ENCODE data around the gene MOG.

Gene MOG

GRCh38 chr6:29661071-29661470, 4.2 kb downstream of the MOG start:
- TF ChIP-seq CTCF (IDR thresholded peaks at IDR 0.05): no peak

GRCh38 chr6:29663300-29664042, 6.6 kb downstream of the MOG start:
- TF ChIP-seq CTCF (IDR thresholded peaks at IDR 0.05): no peak

GRCh38 chr6:29665942-29666825, 9.3 kb downstream of the MOG start:
- TF ChIP-seq CTCF (IDR thresholded peaks at IDR 0.05): no peak

- no peak for TF ChIP-seq CTCF (IDR thresholded peaks at IDR 0.05)
Measured at GRCh38 chr6:29666826-29667130, 9.9 kb downstream of the MOG start.

GRCh38 chr6:29667158-29667557, 10.3 kb downstream of the MOG start:
- no peak for TF ChIP-seq CTCF (IDR thresholded peaks at IDR 0.05)

GRCh38 chr6:29671026-29671425, 14.1 kb downstream of the MOG start:
- TF ChIP-seq CTCF (IDR thresholded peaks at IDR 0.05): no peak

GRCh38 chr6:29673161-29673560, 16.3 kb downstream of the MOG start:
- no peak for TF ChIP-seq CTCF (IDR thresholded peaks at IDR 0.05)

Data from LNCAP (cell line).